Heart left ventricle (tissue), 16 donors: ENCODE measurements around the gene RAMP1. TPM values are rescaled to one million over a fixed set of nuclear protein-coding genes. Genes with fewer than 3 reads are reported as not detected.
A peak's percentile ranks its signal among the peaks of the same experiment; 100 is the strongest.

Experiments used
- ATAC-seq, 4 donors: fragments of 200-7000 bp; cut with Tn5 transposase; one replicate each; pipeline ENCODE4 v1.9.1; 2020 to 2022; ENCODE audit warnings: moderate library complexity in 4 of 4, mild to moderate bottlenecking in 3 of 4, moderate number of reproducible peaks in 1 of 4
- DNase-seq, 5 donors: peaks; one replicate each; pipeline ENCODE4 v3.0.0-alpha.2; 2020
- H3K27ac ChIP-seq, 12 donors: fragments of 200-600 bp; sonication (generic) in 4 of 12; one replicate each; pipeline versions ENCODE4 v1.5.0 to v1.8.0; 2016 to 2022; ENCODE audit warnings: mild to moderate bottlenecking in 2 of 12
- H3K27me3 ChIP-seq, 9 donors: fragments of 200-600 bp; sonication (generic) in 2 of 9; one replicate each; pipeline versions ENCODE4 v1.5.1 to v1.8.0; 2016 to 2022; ENCODE audit warnings: mild to moderate bottlenecking in 3 of 9
- H3K36me3 ChIP-seq, 9 donors: fragments of 200-600 bp; sonication (generic) in 2 of 9; one replicate each; pipeline versions ENCODE4 v1.5.0 to v1.8.0; 2018 to 2022; ENCODE audit warnings: mild to moderate bottlenecking in 2 of 9
- H3K4me1 ChIP-seq, 12 donors: fragments of 200-600 bp; sonication (generic) in 4 of 12; one replicate each; pipeline versions ENCODE4 v1.5.0 to v1.8.0; 2016 to 2022; ENCODE audit warnings: mild to moderate bottlenecking in 3 of 12
- H3K4me3 ChIP-seq, 12 donors: fragments of 200-600 bp; sonication (generic) in 4 of 12; one replicate each; pipeline versions ENCODE4 v1.5.0 to v1.8.0; 2017 to 2022; ENCODE audit warnings: mild to moderate bottlenecking in 9 of 12, moderate library complexity in 4 of 12
- H3K9me3 ChIP-seq, 12 donors: fragments of 200-600 bp; sonication (generic) in 4 of 12; one replicate each; pipeline versions ENCODE4 v1.5.0 to v1.8.0; 2016 to 2022; ENCODE audit warnings: mild to moderate bottlenecking in 1 of 12
- POLR2A ChIP-seq, 2 donors: fragments of 450-650 bp; IDR thresholded peaks; one replicate each; pipeline ENCODE4 v1.6.1; 2017; ENCODE audit warnings: antibody characterized with exemption in 2 of 2, mild to moderate bottlenecking in 2 of 2, moderate library complexity in 2 of 2
- WGBS, 4 donors: extraction: QIAGEN DNeasy Blood & Tissue Kit in 2 of 4; methylation state at CpG; one replicate each; pipeline versions ENCODE4 v1.1.5 to v1.1.7; 2013 to 2018; 5-methylcytosine and 5-hydroxymethylcytosine counted together
- intact Hi-C, 10 donors: fragments of 100-400 bp; cut with DNase I; formaldehyde crosslinking; loops; one replicate each; pipeline versions ENCODE4 v1.11.1 to v1.14.2; 2022
- polyA plus RNA-seq, 2 donors: library from polyadenylated mRNA; stranded (reverse); fragments of 200-250 nt; gene quantifications; one replicate each; pipeline ENCODE4 v1.2.3, GENCODE V29; 2013
- total RNA-seq, 9 donors: library from RNA; depleted of rRNA in 2 of 9; stranded (reverse); fragments of >200 nt in 2 of 9; fragmentation: NEBNext Ultra II Directional in 3 of 9; extraction: Animal tissue kit (Norgen Biotek cat#: 25700) in 3 of 9; gene quantifications; one replicate each; pipeline versions ENCODE4 v1.1.0 to v1.2.4, GENCODE V29; 2016 to 2023
- TF ChIP-seq, protein P1 (sequence below), 12 donors: fragments of 200-600 bp; sonication (generic) in 4 of 12; IDR thresholded peaks; one replicate each; pipeline versions ENCODE4 v1.5.0 to v1.8.0; 2018 to 2022; ENCODE audit warnings: antibody characterized with exemption in 12 of 12, mild to moderate bottlenecking in 5 of 12
- donor health status: ischemic (EF 13 %, LVEDD 7.1; RV severe dilation, severe dysfunction).
- donor health status: healthy with polysubstance abuse.
- donor health status: DM: no; HTN: yes; CAD: no.
- donor health status: DM: no; HTN: no; CAD: no.
- donor health status: ischemic (EF 25% LVEDD 6.9; RV normal size, moderate dysfunction).
- donor health status: ischemic (EF 25% LVEDD 5.7; RV mildly dilated, moderate dysfunction).
- donor health status: healthy.
- donor health status: DM: yes; HTN: yes; CAD: no.
- donor health status: ischemic (EF 35%, LVEDD 5.7; RV mildly dilated, moderate dysfunction).
- donor health status: nonischemic (EF 11% LVEDD 7.7; RV severe dilation, severe dysfunction).
- donor health status: DM: yes; HTN: yes; CAD: no.
- donor health status: PGD.
- donor health status: ischemic (EF 29% LVEDD 5.4; RV normal size, mild dysfunction).
- donor health status: nonischemic (EF 23%, LVEDD 6.1; RV moderate dilation, normal function).

The RAMP1 gene
- total and polyA plus RNA-seq, 11 donors: 36.5 to 1,114 (median 201) TPM

DNA sequence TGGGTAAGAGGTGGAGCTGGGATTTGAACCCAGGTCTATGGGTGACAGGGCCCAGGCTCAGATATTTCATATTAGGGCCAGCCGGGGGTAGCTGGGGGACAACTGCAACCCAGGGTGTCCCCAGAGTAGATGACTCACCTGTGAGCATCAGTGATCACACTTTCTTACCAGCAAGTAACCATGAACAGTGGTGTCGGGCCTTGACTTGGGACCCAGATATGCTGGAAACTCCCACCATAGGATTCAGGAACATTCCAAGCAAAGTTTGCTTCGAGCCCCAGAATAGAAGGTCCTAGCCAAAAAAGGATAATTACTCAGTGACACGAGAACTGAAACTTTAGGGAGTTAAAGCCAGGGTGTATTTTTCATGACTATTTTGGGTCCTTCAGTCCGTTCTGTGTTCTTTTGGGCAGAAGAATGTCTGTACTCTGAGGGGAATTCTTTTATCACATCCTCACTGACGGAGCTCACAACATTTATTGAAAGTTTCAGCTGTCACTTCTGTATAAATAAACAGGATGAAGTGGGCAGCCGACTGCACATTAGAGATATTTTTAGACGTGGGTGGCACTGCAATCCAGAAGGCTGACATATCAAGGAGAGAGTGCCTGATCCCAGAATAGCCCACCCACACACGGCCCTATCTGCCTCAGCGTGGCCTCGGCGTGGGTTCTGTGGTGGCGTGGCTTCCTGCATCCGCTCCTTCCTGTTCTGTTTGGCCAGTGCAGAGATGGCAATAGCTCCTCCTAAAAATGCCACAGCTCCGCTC, 45.6 kb downstream of the RAMP1 start:
- intact Hi-C loops: loop anchor here in 6 of 10 donors (2.0 to 5.0 kb wide), 2 partner anchors 43 to 44 kb away; no protein-coding TSS in a partner anchor
- peak in 4 of 5 donors; percentile 78 to 89 (median 83) for DNase-seq
- H3K4me1 ChIP-seq: peaks cover 0 to 35% (median 13%) of the 10 kb centered on the region in 12 donors
- TF ChIP-seq POLR2A (IDR thresholded peaks at IDR 0.05): peak; percentile 3 to 49
- TF ChIP-seq, protein P1, sequence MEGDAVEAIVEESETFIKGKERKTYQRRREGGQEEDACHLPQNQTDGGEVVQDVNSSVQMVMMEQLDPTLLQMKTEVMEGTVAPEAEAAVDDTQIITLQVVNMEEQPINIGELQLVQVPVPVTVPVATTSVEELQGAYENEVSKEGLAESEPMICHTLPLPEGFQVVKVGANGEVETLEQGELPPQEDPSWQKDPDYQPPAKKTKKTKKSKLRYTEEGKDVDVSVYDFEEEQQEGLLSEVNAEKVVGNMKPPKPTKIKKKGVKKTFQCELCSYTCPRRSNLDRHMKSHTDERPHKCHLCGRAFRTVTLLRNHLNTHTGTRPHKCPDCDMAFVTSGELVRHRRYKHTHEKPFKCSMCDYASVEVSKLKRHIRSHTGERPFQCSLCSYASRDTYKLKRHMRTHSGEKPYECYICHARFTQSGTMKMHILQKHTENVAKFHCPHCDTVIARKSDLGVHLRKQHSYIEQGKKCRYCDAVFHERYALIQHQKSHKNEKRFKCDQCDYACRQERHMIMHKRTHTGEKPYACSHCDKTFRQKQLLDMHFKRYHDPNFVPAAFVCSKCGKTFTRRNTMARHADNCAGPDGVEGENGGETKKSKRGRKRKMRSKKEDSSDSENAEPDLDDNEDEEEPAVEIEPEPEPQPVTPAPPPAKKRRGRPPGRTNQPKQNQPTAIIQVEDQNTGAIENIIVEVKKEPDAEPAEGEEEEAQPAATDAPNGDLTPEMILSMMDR (IDR thresholded peaks at IDR 0.05): no peak
- peak overlapping the region; percentile 76 to 97 (median 90) for H3K27ac ChIP-seq
- H3K36me3 ChIP-seq: no peaks in the 10 kb centered on the region
- peaks cover 0 to 14% (median 10%) of the 10 kb centered on the region in 12 donors for H3K9me3 ChIP-seq
- peak; percentile 87 to 92 (median 88) for ATAC-seq
- H3K27me3 ChIP-seq: no peaks in the 10 kb centered on the region
- H3K4me3 ChIP-seq: no peak overlapping the region
- 12 to 14% (median 13%) methylated on average over 15 of the region's 15 CpGs for WGBS, 4 donors

GRCh38 chr2:237907144-237907543, 47.7 kb downstream of the RAMP1 start:
- H3K4me1 ChIP-seq: peaks cover 0 to 31% (median 13%) of the 10 kb centered on the region in 12 donors

GRCh38 chr2:237909075-237909695, 49.8 kb downstream of the RAMP1 start:
- 85 to 93% (median 89%) methylated on average over 12 to 13 of the region's 13 CpGs for WGBS, 4 donors

More at GRCh38 chr2:237907144-237907543, 47.7 kb downstream of the RAMP1 start:
- H3K9me3 ChIP-seq: peaks cover 0 to 14% (median 10%) of the 10 kb centered on the region in 12 donors
- TF ChIP-seq, protein P1 (IDR thresholded peaks at IDR 0.05): no peak
- TF ChIP-seq POLR2A (IDR thresholded peaks at IDR 0.05): no peak
- peak overlapping the region in 5 of 12 donors; percentile 20 to 97 (median 96) for H3K27ac ChIP-seq
- H3K27me3 ChIP-seq: no peaks in the 10 kb centered on the region
- H3K36me3 ChIP-seq: no peaks in the 10 kb centered on the region
- H3K4me3 ChIP-seq: no peak overlapping the region
- intact Hi-C loops: loop anchor here in 1 of 10 donors (5.0 kb wide), 1 partner anchor 45 kb away; no protein-coding TSS in a partner anchor
- WGBS, 4 donors: 93 to 98% (median 95%) methylated on average over 1 of the region's 1 CpG
- ATAC-seq (no peak), DNase-seq (no peak)

More at GRCh38 chr2:237909075-237909695, 49.8 kb downstream of the RAMP1 start:
- no peaks in the 10 kb centered on the region for H3K36me3 ChIP-seq
- ATAC-seq: no peak
- intact Hi-C loops: loop anchor here in 1 of 10 donors (5.0 kb wide), 1 partner anchor 47 kb away; no protein-coding TSS in a partner anchor
- H3K4me3 ChIP-seq: no peak overlapping the region
- peaks cover 0 to 14% (median 10%) of the 10 kb centered on the region in 12 donors for H3K9me3 ChIP-seq
- peak overlapping the region in 4 of 12 donors; percentile 24 to 43 (median 33) for H3K27ac ChIP-seq
- DNase-seq: peak in 1 of 5 donors; percentile 27
- H3K4me1 ChIP-seq: peaks cover 0 to 27% (median 13%) of the 10 kb centered on the region in 12 donors
- no peak for TF ChIP-seq POLR2A (IDR thresholded peaks at IDR 0.05)
- TF ChIP-seq, protein P1 (IDR thresholded peaks at IDR 0.05): no peak
- H3K27me3 ChIP-seq: no peaks in the 10 kb centered on the region
